Neural progenitor cell (in vitro differentiated cells): ENCODE measurements around the gene PARS2. TPM values are rescaled to one million over a fixed set of nuclear protein-coding genes. Genes with fewer than 3 reads are reported as not detected.

Experiments
- DNase-seq: peaks from one replicate; pipeline ENCODE4 v3.0.0-alpha.2; 2016; ENCODE audit warnings: low spot score
- H2AFZ ChIP-seq: fragments of 200-600 bp; sonication (generic); replicated peaks from 2 replicates; pipeline ENCODE4 v1.6.1; 2016; ENCODE audit warnings: antibody characterized with exemption
- H3F3A ChIP-seq: fragments of 200-600 bp; sonication (generic); 2 replicates; pipeline ENCODE4 v1.6.1; 2016; ENCODE audit warnings: antibody characterized with exemption, low read depth
- H3K27ac ChIP-seq: fragments of 200-600 bp; sonication (generic); 2 replicates; pipeline ENCODE4 v1.5.1; 2016; ENCODE audit warnings: mild to moderate bottlenecking
- H3K27me3 ChIP-seq: fragments of 200-600 bp; sonication (generic); 2 replicates; pipeline ENCODE4 v1.6.1; 2016; ENCODE audit warnings: mild to moderate bottlenecking, moderate library complexity
- H3K36me3 ChIP-seq: fragments of 200-600 bp; sonication (generic); 2 replicates; pipeline ENCODE4 v1.5.1; 2016
- H3K4me1 ChIP-seq: fragments of 200-600 bp; sonication (generic); 2 replicates; pipeline ENCODE4 v1.6.1; 2016; ENCODE audit warnings: mixed run types
- H3K4me2 ChIP-seq: fragments of 200-600 bp; sonication (generic); 2 replicates; pipeline ENCODE4 v1.6.1; 2016
- H3K4me3 ChIP-seq: fragments of 200-600 bp; sonication (generic); 2 replicates; pipeline ENCODE4 v1.5.1; 2016
- H3K79me2 ChIP-seq: fragments of 200-600 bp; sonication (generic); 2 replicates; pipeline ENCODE4 v1.6.1; 2016; ENCODE audit warnings: low read depth
- H3K9ac ChIP-seq: fragments of 200-600 bp; sonication (generic); 2 replicates; pipeline ENCODE4 v1.6.1; 2016
- H3K9me3 ChIP-seq: fragments of 200-600 bp; sonication (generic); 2 replicates; pipeline ENCODE4 v1.5.1; 2016; ENCODE audit warnings: low read depth
- H4K20me1 ChIP-seq: fragments of 200-600 bp; sonication (generic); 2 replicates; pipeline ENCODE4 v1.6.1; 2016; ENCODE audit warnings: low read depth
- H3K27ac Mint-ChIP-seq: 3 replicates; pipeline ENCODE4 v1.8.0; 2021; ENCODE audit warnings: mixed read lengths
- H3K27me3 Mint-ChIP-seq: 2 replicates; pipeline ENCODE4 v1.8.0; 2022; ENCODE audit warnings: low read depth, mild to moderate bottlenecking, inconsistent platforms, moderate library complexity, mixed read lengths; ENCODE audit not compliant: insufficient read depth
- H3K36me3 Mint-ChIP-seq: 3 replicates; pipeline ENCODE4 v1.8.0; 2021; ENCODE audit warnings: mixed read lengths
- H3K4me1 Mint-ChIP-seq: 3 replicates; pipeline ENCODE4 v1.8.0; 2021; ENCODE audit warnings: mixed read lengths
- H3K4me3 Mint-ChIP-seq: 3 replicates; pipeline ENCODE4 v1.8.0; 2021; ENCODE audit warnings: mild to moderate bottlenecking, moderate library complexity, mixed read lengths
- H3K9me3 Mint-ChIP-seq: 3 replicates; pipeline ENCODE4 v1.8.0; 2020; ENCODE audit warnings: mixed read lengths
- EZH2 ChIP-seq: fragments of 200-600 bp; sonication (generic); IDR thresholded peaks from 2 replicates; pipeline ENCODE4 v1.6.1; 2017; ENCODE audit warnings: antibody characterized with exemption, mild to moderate bottlenecking, moderate library complexity
- EZH2phosphoT487 ChIP-seq: fragments of 200-600 bp; sonication (generic); IDR thresholded peaks from 2 replicates; pipeline ENCODE4 v1.6.1; 2017; ENCODE audit warnings: antibody characterized with exemption
- total RNA-seq: library from RNA; depleted of rRNA; stranded (reverse); fragments of >200 nt; gene quantifications from 2 replicates; pipeline ENCODE4 v1.2.3, GENCODE V29; 2015; ENCODE audit warnings: low replicate concordance
- TF ChIP-seq, protein P1 (sequence below): fragments of 200-600 bp; sonication (generic); IDR thresholded peaks from 2 replicates; pipeline ENCODE4 v1.5.1; 2017; ENCODE audit warnings: antibody characterized with exemption, mild to moderate bottlenecking

PARS2 gene
- total RNA-seq, 1 donor from 2014 or later = 5.4 TPM

DNA sequence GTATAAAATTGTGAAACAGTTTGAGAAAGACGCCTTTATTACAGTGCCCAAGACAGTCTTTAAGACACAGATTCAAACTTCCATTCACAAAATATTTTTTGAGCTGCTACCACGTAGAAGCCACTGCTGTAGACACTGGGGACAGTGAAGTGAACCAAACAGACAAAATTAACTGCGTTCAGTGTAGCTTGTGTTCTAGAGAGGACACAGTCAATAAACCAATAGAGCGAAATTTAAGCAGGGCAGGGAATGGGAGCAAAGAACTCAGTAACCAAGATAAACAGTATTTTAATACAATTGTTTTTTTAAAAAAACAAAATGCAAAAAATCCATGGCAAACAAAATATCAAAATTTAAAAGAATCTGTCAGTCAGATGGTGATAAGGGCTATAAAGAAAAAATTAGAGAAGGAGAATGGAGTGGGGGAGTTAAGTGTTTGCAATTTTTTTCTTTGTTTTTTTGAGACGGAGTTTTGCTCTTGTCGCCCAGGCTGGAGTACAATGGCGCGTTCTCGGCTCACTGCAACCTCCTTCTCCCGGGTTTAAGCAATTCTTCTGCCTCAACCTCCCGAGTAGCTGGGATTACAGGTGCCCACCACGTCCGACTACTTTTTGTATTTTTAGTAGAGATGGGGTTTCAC, 719 bp upstream of the PARS2 start:
- Histone ChIP-seq H2AFZ (peak overlapping the region; percentile 53), H3K4me1 (peaks cover 12% of the 10 kb centered on the region), H3K79me2 (peaks cover 21% of the 10 kb centered on the region), H3K9me3 (no peaks in the 10 kb centered on the region), H3F3A (no peaks in the 10 kb centered on the region), H3K4me2 (peak overlapping the region; percentile 81), H3K27me3 (no peaks in the 10 kb centered on the region), H3K36me3 (no peaks in the 10 kb centered on the region), H3K27ac (no peak overlapping the region), H4K20me1 (no peaks in the 10 kb centered on the region), H3K4me3 (peak overlapping the region; percentile 47), H3K9ac (no peak overlapping the region)
- Mint-ChIP-seq H3K4me3 (peak overlapping the region; percentile 95), H3K4me1 (peaks cover 15% of the 10 kb centered on the region), H3K27ac (peak overlapping the region; percentile 36), H3K36me3 (no peaks in the 10 kb centered on the region), H3K27me3 (peaks cover 9% of the 10 kb centered on the region), H3K9me3 (no peaks in the 10 kb centered on the region)
- no peak for TF ChIP-seq EZH2phosphoT487
- TF ChIP-seq, protein P1, sequence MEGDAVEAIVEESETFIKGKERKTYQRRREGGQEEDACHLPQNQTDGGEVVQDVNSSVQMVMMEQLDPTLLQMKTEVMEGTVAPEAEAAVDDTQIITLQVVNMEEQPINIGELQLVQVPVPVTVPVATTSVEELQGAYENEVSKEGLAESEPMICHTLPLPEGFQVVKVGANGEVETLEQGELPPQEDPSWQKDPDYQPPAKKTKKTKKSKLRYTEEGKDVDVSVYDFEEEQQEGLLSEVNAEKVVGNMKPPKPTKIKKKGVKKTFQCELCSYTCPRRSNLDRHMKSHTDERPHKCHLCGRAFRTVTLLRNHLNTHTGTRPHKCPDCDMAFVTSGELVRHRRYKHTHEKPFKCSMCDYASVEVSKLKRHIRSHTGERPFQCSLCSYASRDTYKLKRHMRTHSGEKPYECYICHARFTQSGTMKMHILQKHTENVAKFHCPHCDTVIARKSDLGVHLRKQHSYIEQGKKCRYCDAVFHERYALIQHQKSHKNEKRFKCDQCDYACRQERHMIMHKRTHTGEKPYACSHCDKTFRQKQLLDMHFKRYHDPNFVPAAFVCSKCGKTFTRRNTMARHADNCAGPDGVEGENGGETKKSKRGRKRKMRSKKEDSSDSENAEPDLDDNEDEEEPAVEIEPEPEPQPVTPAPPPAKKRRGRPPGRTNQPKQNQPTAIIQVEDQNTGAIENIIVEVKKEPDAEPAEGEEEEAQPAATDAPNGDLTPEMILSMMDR = no peak
- TF ChIP-seq EZH2 = no peak
- no peak for DNase-seq

DNA sequence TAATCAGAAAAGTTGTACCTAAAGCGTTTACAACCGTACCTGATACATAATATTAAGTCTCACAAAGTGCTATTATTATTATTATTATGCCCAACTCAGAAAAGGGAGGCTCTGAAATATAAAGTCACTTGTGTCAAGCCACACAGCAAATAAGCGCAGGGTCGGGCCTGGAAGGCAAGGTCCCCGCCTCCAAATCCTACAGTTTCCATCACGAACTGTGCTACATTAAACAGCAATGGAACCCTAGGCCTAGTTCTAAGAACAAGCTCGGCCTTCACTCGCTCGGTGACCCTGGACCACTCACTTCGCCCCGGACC, 549 bp downstream of the PARS2 start:
- Histone ChIP-seq H3F3A (no peaks in the 10 kb centered on the region), H4K20me1 (no peaks in the 10 kb centered on the region), H3K36me3 (no peaks in the 10 kb centered on the region), H3K9ac (peak overlapping the region; percentile 77), H3K4me2 (peak overlapping the region; percentile 95), H3K9me3 (no peaks in the 10 kb centered on the region), H3K27me3 (no peaks in the 10 kb centered on the region), H3K4me1 (peaks cover 12% of the 10 kb centered on the region), H2AFZ (peak overlapping the region; percentile 59), H3K79me2 (peaks cover 21% of the 10 kb centered on the region), H3K4me3 (peak overlapping the region; percentile 79), H3K27ac (no peak overlapping the region)
- no peak for TF ChIP-seq EZH2phosphoT487
- no peak for TF ChIP-seq EZH2
- TF ChIP-seq, protein P1 = no peak
- H3K9me3 Mint-ChIP-seq = no peaks in the 10 kb centered on the region
- peak overlapping the region; percentile 72 for H3K27ac Mint-ChIP-seq
- H3K27me3 Mint-ChIP-seq = peaks cover 9% of the 10 kb centered on the region
- H3K4me3 Mint-ChIP-seq = peak overlapping the region; percentile 95
- DNase-seq = no peak
- H3K36me3 Mint-ChIP-seq = no peaks in the 10 kb centered on the region
- H3K4me1 Mint-ChIP-seq = peaks cover 15% of the 10 kb centered on the region

DNA sequence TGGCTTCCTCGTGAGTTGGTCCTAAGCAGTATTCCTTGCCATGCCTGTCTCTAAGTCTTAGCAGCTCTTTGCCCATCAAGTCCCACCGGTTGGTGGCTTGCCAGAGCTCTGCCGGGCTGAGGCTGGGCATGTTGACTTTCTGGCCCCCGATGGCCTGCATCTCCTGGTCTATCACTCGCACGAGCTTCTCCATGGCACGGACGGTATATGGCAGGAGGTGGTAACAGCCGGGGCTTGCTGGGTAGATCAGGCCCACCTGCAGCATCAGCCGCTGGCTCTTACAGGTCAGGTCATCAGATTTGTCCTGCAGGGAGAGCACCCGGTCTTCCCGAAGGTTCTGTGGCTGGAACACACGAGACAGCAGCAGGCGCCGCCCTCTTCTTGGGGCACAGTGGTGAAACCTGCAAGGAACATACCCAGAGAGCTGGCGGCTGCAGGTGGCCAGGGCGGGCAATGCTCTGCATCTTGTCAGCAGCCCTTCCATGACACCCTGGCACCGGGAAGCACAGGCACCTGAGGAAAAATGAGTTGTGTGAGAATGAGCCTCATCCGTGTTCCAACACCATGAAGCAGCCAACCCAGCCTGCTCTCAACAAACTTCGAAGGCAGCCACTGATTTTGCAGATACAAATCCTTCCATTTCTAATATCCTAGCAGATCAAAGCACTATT, 5.5 kb downstream of the PARS2 start:
- H3K27me3 Mint-ChIP-seq = peaks cover 5% of the 10 kb centered on the region
- no peak overlapping the region for H3K4me3 Mint-ChIP-seq
- no peak for DNase-seq
- Histone ChIP-seq H3K79me2 (peaks cover 17% of the 10 kb centered on the region), H4K20me1 (no peaks in the 10 kb centered on the region), H3K27ac (no peak overlapping the region), H3K4me1 (peaks cover 7% of the 10 kb centered on the region), H3K36me3 (no peaks in the 10 kb centered on the region), H3K9me3 (no peaks in the 10 kb centered on the region), H3K4me2 (no peak overlapping the region), H3K4me3 (no peak overlapping the region), H2AFZ (no peak overlapping the region), H3F3A (no peaks in the 10 kb centered on the region), H3K9ac (no peak overlapping the region), H3K27me3 (no peaks in the 10 kb centered on the region)
- H3K4me1 Mint-ChIP-seq = peaks cover 9% of the 10 kb centered on the region
- no peak overlapping the region for H3K27ac Mint-ChIP-seq
- TF ChIP-seq EZH2phosphoT487 (no peak), EZH2 (no peak)
- TF ChIP-seq, protein P1 = no peak
- H3K36me3 Mint-ChIP-seq = peaks cover 8% of the 10 kb centered on the region
- H3K9me3 Mint-ChIP-seq = no peaks in the 10 kb centered on the region
